Fibroblast of lung (primary cell): ENCODE data around the gene YIPF3. TPM values are rescaled to one million over a fixed set of nuclear protein-coding genes. Genes with fewer than 3 reads are reported as not detected.

ENCODE experiments used
- DNase-seq, 2 donors: peaks; one replicate each; pipeline versions ENCODE4 v3.0.0 to v3.0.0-alpha.2; 2010; ENCODE audit warnings: low read depth in 2 of 2
- H2AFZ ChIP-seq: 2 replicates; pipeline ENCODE4 v1.5.1; 2012; ENCODE audit warnings: low read length, control low read depth, inconsistent platforms
- H3K27ac ChIP-seq: 2 replicates; pipeline ENCODE4 v1.5.1; 2011; ENCODE audit warnings: low read length, control low read depth; ENCODE audit not compliant: insufficient read depth
- H3K27me3 ChIP-seq: 2 replicates; pipeline ENCODE4 v1.5.1; 2011; ENCODE audit warnings: mild to moderate bottlenecking, low read length; ENCODE audit not compliant: control insufficient read depth, insufficient read depth
- H3K36me3 ChIP-seq: 2 replicates; pipeline ENCODE4 v1.5.1; 2011; ENCODE audit warnings: low read length; ENCODE audit not compliant: control insufficient read depth, insufficient read depth
- H3K4me1 ChIP-seq: 2 replicates; pipeline ENCODE4 v1.5.1; 2011; ENCODE audit warnings: low read length; ENCODE audit not compliant: control insufficient read depth, insufficient read depth; ENCODE audit errors: extremely low read depth
- H3K4me2 ChIP-seq: 2 replicates; pipeline ENCODE4 v1.5.1; 2011; ENCODE audit warnings: low read length, control low read depth; ENCODE audit not compliant: insufficient read depth; ENCODE audit errors: extremely low read depth
- H3K4me3 ChIP-seq, 4 experiments: fragments of 200-600 bp in 1 of 4; sonication (generic) in 1 of 4; replicated peaks in 1 of 4; 2 replicates each; pipeline ENCODE4 v1.5.1; 2011 to 2016; ENCODE audit warnings: low read length in 4 of 4, low read depth in 3 of 4, mild to moderate bottlenecking in 3 of 4, control low read depth in 2 of 4, inconsistent platforms in 1 of 4, mixed read lengths in 1 of 4; ENCODE audit not compliant: insufficient read depth in 1 of 4; ENCODE audit errors: control extremely low read depth in 1 of 4
- H3K79me2 ChIP-seq: 2 replicates; pipeline ENCODE4 v1.5.1; 2012; ENCODE audit warnings: mild to moderate bottlenecking, low read length, inconsistent platforms; ENCODE audit not compliant: control insufficient read depth, insufficient read depth
- H3K9ac ChIP-seq: 2 replicates; pipeline ENCODE4 v1.5.1; 2011; ENCODE audit warnings: mild to moderate bottlenecking, low read length, control low read depth; ENCODE audit not compliant: insufficient read depth
- H3K9me3 ChIP-seq: 2 replicates; pipeline ENCODE4 v1.5.1; 2012; ENCODE audit warnings: low read depth, low read length; ENCODE audit not compliant: control insufficient read depth, insufficient read depth
- H4K20me1 ChIP-seq: 2 replicates; pipeline ENCODE4 v1.5.1; 2011; ENCODE audit warnings: low read length; ENCODE audit not compliant: control insufficient read depth, insufficient read depth; ENCODE audit errors: extremely low read depth
- CTCF ChIP-seq, 2 donors: IDR thresholded peaks in 1 of 2; conservative IDR thresholded peaks in 1 of 2; 1 replicate in 1 of 2; 2 replicates in 1 of 2; pipeline ENCODE4 v1.5.1; 2011 to 2012; ENCODE audit warnings: low read length in 2 of 2, control low read depth in 1 of 2, inconsistent platforms in 1 of 2, low read depth in 1 of 2, mild to moderate bottlenecking in 1 of 2
- EZH2 ChIP-seq: IDR thresholded peaks from 2 replicates; pipeline ENCODE4 v1.5.1; 2012; ENCODE audit warnings: low read length, control low read depth, mild to moderate bottlenecking; ENCODE audit errors: missing control alignments
- polyA plus RNA-seq, 2 donors: library from polyadenylated mRNA; depleted of rRNA in 1 of 2; stranded (reverse) in 1 of 2; unstranded in 1 of 2; fragments of >200 nt; gene quantifications; 2 replicates each; pipeline ENCODE4 v1.2.1, GENCODE V29; 2011 to 2012; ENCODE audit warnings: missing spikeins in 1 of 2
- total RNA-seq: library from RNA; depleted of rRNA; stranded (reverse); fragments of >200 nt; gene quantifications from 2 replicates; pipeline ENCODE4 v1.2.1, GENCODE V29; 2014

YIPF3 gene
- total and polyA plus RNA-seq, 2 donors (not counting 1 experiment from before 2014, with no cell fraction given) = 106 to 173 TPM

- H3K4me2 ChIP-seq = no peak overlapping the region
- DNase-seq = no peak
- H3K4me3 ChIP-seq = no peak overlapping the region
- H4K20me1 ChIP-seq = no peaks in the 10 kb centered on the region
- no peak overlapping the region for H2AFZ ChIP-seq
- no peaks in the 10 kb centered on the region for H3K27me3 ChIP-seq
- peaks cover 2% of the 10 kb centered on the region for H3K36me3 ChIP-seq
- no peak overlapping the region for H3K27ac ChIP-seq
- no peaks in the 10 kb centered on the region for H3K9me3 ChIP-seq
- peaks cover 12% of the 10 kb centered on the region for H3K4me1 ChIP-seq
- H3K9ac ChIP-seq = no peak overlapping the region
- no peak for TF ChIP-seq CTCF (conservative IDR thresholded peaks at IDR 0.05 in 1 of 2, IDR thresholded peaks at IDR 0.05 in 1 of 2; ENCODE audit: low read depth in 1 of 2, low read length in 2 of 2)
- TF ChIP-seq EZH2 = no peak
- H3K79me2 ChIP-seq = peaks cover 28% of the 10 kb centered on the region
Measured at GRCh38 chr6:43481591-43482236, 35.0 kb downstream of the YIPF3 start.

- no peak overlapping the region for H3K9ac ChIP-seq
- H2AFZ ChIP-seq = no peak overlapping the region
- no peak for TF ChIP-seq EZH2
- TF ChIP-seq CTCF (conservative IDR thresholded peaks at IDR 0.05 in 1 of 2, IDR thresholded peaks at IDR 0.05 in 1 of 2; ENCODE audit: low read depth in 1 of 2, low read length in 2 of 2) = no peak
- no peaks in the 10 kb centered on the region for H3K9me3 ChIP-seq
- DNase-seq = no peak
- no peak overlapping the region for H3K4me3 ChIP-seq
- no peak overlapping the region for H3K27ac ChIP-seq
- H3K27me3 ChIP-seq = no peaks in the 10 kb centered on the region
- peaks cover 2% of the 10 kb centered on the region for H3K36me3 ChIP-seq
- peaks cover 28% of the 10 kb centered on the region for H3K79me2 ChIP-seq
- H4K20me1 ChIP-seq = no peaks in the 10 kb centered on the region
- H3K4me2 ChIP-seq = no peak overlapping the region
- H3K4me1 ChIP-seq = peaks cover 12% of the 10 kb centered on the region
Measured at GRCh38 chr6:43481075-43481474, 35.7 kb downstream of the YIPF3 start.

GRCh38 chr6:43478008-43478372, 38.7 kb downstream of the YIPF3 start:
- no peak for DNase-seq
- Histone ChIP-seq H3K36me3 (peaks cover 2% of the 10 kb centered on the region), H3K27me3 (no peaks in the 10 kb centered on the region), H3K27ac (peak overlapping the region; percentile 73), H3K4me2 (peak overlapping the region; percentile 100), H3K9ac (peak overlapping the region; percentile 77), H3K79me2 (peaks cover 23% of the 10 kb centered on the region), H4K20me1 (no peaks in the 10 kb centered on the region), H3K9me3 (no peaks in the 10 kb centered on the region), H3K4me1 (peaks cover 12% of the 10 kb centered on the region), H2AFZ (peak overlapping the region; percentile 61), H3K4me3 (peak overlapping the region; percentile 73 to 80 (median 76))
- TF ChIP-seq EZH2 (no peak), CTCF (conservative IDR thresholded peaks at IDR 0.05 in 1 of 2, IDR thresholded peaks at IDR 0.05 in 1 of 2; ENCODE audit: low read depth in 1 of 2, low read length in 2 of 2) (no peak)
